ENCODE results near the gene MMD. TPM values are rescaled to one million over a fixed set of nuclear protein-coding genes. Genes with fewer than 3 reads are reported as not detected.

The MMD gene
- total RNA-seq, 3 donors from 2014 or later (not counting 1 experiment from before 2014, with no cell fraction given), result 18.7 to 33.5 (median 27.9) TPM

GRCh38 chr17:55437159-55437605, 15.5 kb upstream of the MMD start:
- intact Hi-C loops (cut with micrococcal nuclease), result no loop called here
- Mint-ChIP-seq H3K36me3 (no peaks in the 10 kb centered on the region), H3K4me3 (no peak overlapping the region), H3K27me3 (ENCODE audit: low read depth in 2 of 2) (peaks cover 21 to 27% of the 10 kb centered on the region in 2 donors), H3K9me3 (no peaks in the 10 kb centered on the region), H3K4me1 (no peaks in the 10 kb centered on the region), H3K27ac (no peak overlapping the region)
- H3K9me3 ChIP-seq (ENCODE audit: control insufficient read depth, insufficient read depth, low read length), result no peaks in the 10 kb centered on the region
- no peaks in the 10 kb centered on the region for H3K36me3 ChIP-seq (ENCODE audit: control insufficient read depth, insufficient read depth, low read length)
- 4% methylated on average over 4 of the region's 5 CpGs for WGBS (ENCODE audit: insufficient coverage)
- no peak for DNase-seq
- no peak overlapping the region for H3K27ac ChIP-seq (ENCODE audit: low read length)
- no peak overlapping the region for H3K4me3 ChIP-seq (ENCODE audit: low read length)
- H3K27me3 ChIP-seq (ENCODE audit: control insufficient read depth, insufficient read depth, low read length), result no peaks in the 10 kb centered on the region
- ATAC-seq, result no peak
- TF ChIP-seq CTCF (IDR thresholded peaks at IDR 0.05), result no peak
- H3K4me1 ChIP-seq (ENCODE audit: control insufficient read depth, insufficient read depth, low read length), result no peaks in the 10 kb centered on the region

GRCh38 chr17:55436224-55437158, 14.9 kb upstream of the MMD start:
- Histone ChIP-seq H3K27ac (ENCODE audit: low read length) (no peak overlapping the region), H3K4me3 (ENCODE audit: low read length) (no peak overlapping the region), H3K9me3 (ENCODE audit: control insufficient read depth, insufficient read depth, low read length) (no peaks in the 10 kb centered on the region), H3K27me3 (ENCODE audit: control insufficient read depth, insufficient read depth, low read length) (no peaks in the 10 kb centered on the region), H3K36me3 (ENCODE audit: control insufficient read depth, insufficient read depth, low read length) (no peaks in the 10 kb centered on the region), H3K4me1 (ENCODE audit: control insufficient read depth, insufficient read depth, low read length) (no peaks in the 10 kb centered on the region)
- TF ChIP-seq CTCF (IDR thresholded peaks at IDR 0.05), result no peak
- no peak for DNase-seq
- Mint-ChIP-seq H3K9me3 (no peaks in the 10 kb centered on the region), H3K27me3 (ENCODE audit: low read depth in 2 of 2) (peaks cover 21 to 27% of the 10 kb centered on the region in 2 donors), H3K4me3 (no peak overlapping the region), H3K4me1 (no peaks in the 10 kb centered on the region), H3K27ac (no peak overlapping the region), H3K36me3 (no peaks in the 10 kb centered on the region)
- 84% methylated on average over 3 of the region's 4 CpGs for WGBS (ENCODE audit: insufficient coverage)
- no peak for ATAC-seq
- intact Hi-C loops (cut with micrococcal nuclease), result no loop called here

GRCh38 chr17:55435408-55435807, 13.8 kb upstream of the MMD start:
- Mint-ChIP-seq H3K9me3 (no peaks in the 10 kb centered on the region), H3K27ac (no peak overlapping the region), H3K4me3 (no peak overlapping the region), H3K36me3 (no peaks in the 10 kb centered on the region), H3K27me3 (ENCODE audit: low read depth in 2 of 2) (peaks cover 21 to 27% of the 10 kb centered on the region in 2 donors), H3K4me1 (no peaks in the 10 kb centered on the region)
- no peak overlapping the region for H3K27ac ChIP-seq (ENCODE audit: low read length)
- no peaks in the 10 kb centered on the region for H3K9me3 ChIP-seq (ENCODE audit: control insufficient read depth, insufficient read depth, low read length)
- H3K4me1 ChIP-seq (ENCODE audit: control insufficient read depth, insufficient read depth, low read length), result no peaks in the 10 kb centered on the region
- ATAC-seq (no peak), DNase-seq (no peak)
- H3K27me3 ChIP-seq (ENCODE audit: control insufficient read depth, insufficient read depth, low read length), result no peaks in the 10 kb centered on the region
- H3K4me3 ChIP-seq (ENCODE audit: low read length), result no peak overlapping the region
- over 99% methylated on average over 4 of the region's 4 CpGs for WGBS (ENCODE audit: insufficient coverage)
- H3K36me3 ChIP-seq (ENCODE audit: control insufficient read depth, insufficient read depth, low read length), result no peaks in the 10 kb centered on the region
- TF ChIP-seq CTCF (IDR thresholded peaks at IDR 0.05), result no peak
- intact Hi-C loops (cut with micrococcal nuclease), result no loop called here

Measured in natural killer cell (primary cell).